ENCODE data around the gene FAM153A. TPM values are rescaled to one million over a fixed set of nuclear protein-coding genes. Genes with fewer than 3 reads are reported as not detected.
"Not testable (repeated sequence)": the region's sequence is repeated elsewhere in the genome, so short reads cannot be mapped to it uniquely, and the experiment has no call there.

The FAM153A gene
- total and polyA plus RNA-seq, 2 of the 8 experiments (the other 6 are each of a cell fraction or from before 2014, with no cell fraction given) = not detected

- H3K4me2 ChIP-seq (ENCODE audit: insufficient read depth in 1 of 2, low read depth in 2 of 2, low read length in 2 of 2); H2BK12ac ChIP-seq (ENCODE audit: low read depth, low read length); H4K20me1 ChIP-seq (replicated peaks in 1 of 2; ENCODE audit: control insufficient read depth in 1 of 2, insufficient read depth in 2 of 2, low read length in 2 of 2); H3K9ac ChIP-seq (replicated peaks in 1 of 4; ENCODE audit: extremely low read depth in 1 of 4, low read depth in 3 of 4, low read length in 3 of 4); H3K27ac ChIP-seq (ENCODE audit: low read depth, low read length); H3K79me2 ChIP-seq (ENCODE audit: control insufficient read depth in 1 of 2, insufficient read depth in 2 of 2, low read length in 2 of 2); H4K5ac ChIP-seq (ENCODE audit: insufficient read length, low read depth, low read length); H4K8ac ChIP-seq (ENCODE audit: extremely low read depth, insufficient read depth, low read length); H3K27me3 ChIP-seq (replicated peaks in 1 of 4; ENCODE audit: control insufficient read depth in 3 of 4, extremely low read depth in 1 of 4, insufficient read depth in 3 of 4, low read length in 3 of 4); CTCF ChIA-PET (ENCODE audit: partially characterized antibody); H3K9me3 ChIP-seq (ENCODE audit: insufficient read depth in 2 of 2, low read depth in 1 of 2, low read length in 1 of 2); H3K36me3 ChIP-seq (ENCODE audit: control insufficient read depth in 2 of 4, insufficient read depth in 4 of 4, low read length in 3 of 4); H4K91ac ChIP-seq (replicated peaks; ENCODE audit: insufficient read length, low read length); H3K4me3 ChIP-seq (ENCODE audit: extremely low read depth in 1 of 4, insufficient read depth in 2 of 4, low read depth in 3 of 4, low read length in 4 of 4); H2BK120ac ChIP-seq (replicated peaks; ENCODE audit: low read depth, low read length); H2BK15ac ChIP-seq (ENCODE audit: low read length); H3K14ac ChIP-seq (ENCODE audit: insufficient read length); H3K4me1 ChIP-seq (replicated peaks in 1 of 4; ENCODE audit: control insufficient read depth in 3 of 4, insufficient read depth in 4 of 4, low read length in 3 of 4); H2AK5ac ChIP-seq (ENCODE audit: low read depth, low read length); H3K23me2 ChIP-seq (ENCODE audit: low read depth, low read length); H3K4ac ChIP-seq (replicated peaks; ENCODE audit: insufficient read length, low read depth, low read length); H3K18ac ChIP-seq (ENCODE audit: extremely low read depth, low read length); H2AFZ ChIP-seq (ENCODE audit: low read length); POLR2A ChIA-PET (ENCODE audit: partially characterized antibody); H3K23ac ChIP-seq (ENCODE audit: insufficient read length); H2BK5ac ChIP-seq (ENCODE audit: low read depth, low read length); H3K56ac ChIP-seq (replicated peaks; ENCODE audit: insufficient read length, low read depth, low read length); H3K79me1 ChIP-seq (ENCODE audit: low read depth, low read length); H2BK20ac ChIP-seq (ENCODE audit: low read length); DNase-seq (ENCODE audit: low read depth in 1 of 2, low spot score in 2 of 2); FAIRE-seq: not testable (repeated sequence)
- WGBS, 2 experiments (ENCODE audit: extremely low coverage in 1 of 2, insufficient coverage in 1 of 2, insufficient read length in 1 of 2, insufficient replicate concordance in 2 of 2, low coverage in 1 of 2, low lambda C conversion rate in 2 of 2, missing lambda C conversion rate in 1 of 2) = 94% methylated on average over 3 of the region's 32 CpGs; no CpG with 5 or more reads in 1 of the 2 experiments
These were observed 94.6 kb downstream of the FAM153A start for GRCh38 chr5:177688091-177688490.

- H4K8ac ChIP-seq (ENCODE audit: extremely low read depth, insufficient read depth, low read length); DNase-seq (ENCODE audit: low read depth in 1 of 2, low spot score in 2 of 2); H3K27me3 ChIP-seq (replicated peaks in 1 of 4; ENCODE audit: control insufficient read depth in 3 of 4, extremely low read depth in 1 of 4, insufficient read depth in 3 of 4, low read length in 3 of 4); H3K4me2 ChIP-seq (ENCODE audit: insufficient read depth in 1 of 2, low read depth in 2 of 2, low read length in 2 of 2); H3K27ac ChIP-seq (ENCODE audit: low read depth, low read length); H2BK5ac ChIP-seq (ENCODE audit: low read depth, low read length); H3K4me1 ChIP-seq (replicated peaks in 1 of 4; ENCODE audit: control insufficient read depth in 3 of 4, insufficient read depth in 4 of 4, low read length in 3 of 4); H2BK20ac ChIP-seq (ENCODE audit: low read length); H3K9me3 ChIP-seq (ENCODE audit: insufficient read depth in 2 of 2, low read depth in 1 of 2, low read length in 1 of 2); H4K20me1 ChIP-seq (replicated peaks in 1 of 2; ENCODE audit: control insufficient read depth in 1 of 2, insufficient read depth in 2 of 2, low read length in 2 of 2); H3K4me3 ChIP-seq (ENCODE audit: extremely low read depth in 1 of 4, insufficient read depth in 2 of 4, low read depth in 3 of 4, low read length in 4 of 4); H2AK5ac ChIP-seq (ENCODE audit: low read depth, low read length); H4K91ac ChIP-seq (replicated peaks; ENCODE audit: insufficient read length, low read length); H3K79me2 ChIP-seq (ENCODE audit: control insufficient read depth in 1 of 2, insufficient read depth in 2 of 2, low read length in 2 of 2); H3K79me1 ChIP-seq (ENCODE audit: low read depth, low read length); H3K18ac ChIP-seq (ENCODE audit: extremely low read depth, low read length); H3K36me3 ChIP-seq (ENCODE audit: control insufficient read depth in 2 of 4, insufficient read depth in 4 of 4, low read length in 3 of 4); CTCF ChIA-PET (ENCODE audit: partially characterized antibody); H3K4ac ChIP-seq (replicated peaks; ENCODE audit: insufficient read length, low read depth, low read length); H2BK15ac ChIP-seq (ENCODE audit: low read length); H2BK12ac ChIP-seq (ENCODE audit: low read depth, low read length); H3K23ac ChIP-seq (ENCODE audit: insufficient read length); H3K23me2 ChIP-seq (ENCODE audit: low read depth, low read length); H4K5ac ChIP-seq (ENCODE audit: insufficient read length, low read depth, low read length); H2AFZ ChIP-seq (ENCODE audit: low read length); H2BK120ac ChIP-seq (replicated peaks; ENCODE audit: low read depth, low read length); H3K14ac ChIP-seq (ENCODE audit: insufficient read length); POLR2A ChIA-PET (ENCODE audit: partially characterized antibody); H3K56ac ChIP-seq (replicated peaks; ENCODE audit: insufficient read length, low read depth, low read length); H3K9ac ChIP-seq (replicated peaks in 1 of 4; ENCODE audit: extremely low read depth in 1 of 4, low read depth in 3 of 4, low read length in 3 of 4): not testable (repeated sequence)
- peak; percentile 50 for FAIRE-seq
- 88% methylated on average over 1 of the region's 1 CpG; no CpG with 5 or more reads in 1 of the 2 experiments for WGBS, 2 experiments (ENCODE audit: extremely low coverage in 1 of 2, insufficient coverage in 1 of 2, insufficient read length in 1 of 2, insufficient replicate concordance in 2 of 2, low coverage in 1 of 2, low lambda C conversion rate in 2 of 2, missing lambda C conversion rate in 1 of 2)
These were observed 100.8 kb downstream of the FAM153A start for GRCh38 chr5:177681920-177682319.
